ENCODE measurements around the gene HEPACAM2.

The HEPACAM2 gene

DNA sequence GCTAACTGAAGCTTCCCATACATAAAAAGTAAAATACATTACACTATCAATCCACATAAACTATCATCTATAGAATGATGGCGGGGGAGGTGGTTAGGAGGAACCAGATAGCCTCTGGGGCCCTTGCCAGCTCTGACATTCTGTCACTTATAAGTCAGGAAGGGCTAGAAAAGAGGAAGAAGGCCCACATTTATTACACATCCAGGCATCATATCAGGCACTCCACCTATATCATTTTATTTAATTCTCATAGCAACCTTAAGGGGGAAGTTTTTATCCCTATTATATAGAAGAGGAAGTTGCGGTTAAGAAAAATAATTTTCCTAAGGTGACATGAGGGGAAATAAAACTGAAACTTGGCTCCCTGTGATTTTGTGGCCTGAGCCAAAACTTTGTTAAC, 29.9 kb downstream of the HEPACAM2 start:
- no peak overlapping the region for H3K4me2 ChIP-seq (ENCODE audit: low read length)
- no peaks in the 10 kb centered on the region for H3K27me3 ChIP-seq (ENCODE audit: control insufficient read depth, insufficient read depth, low read length)
- H3K9ac ChIP-seq = no peak overlapping the region
- TF ChIP-seq, protein P1, sequence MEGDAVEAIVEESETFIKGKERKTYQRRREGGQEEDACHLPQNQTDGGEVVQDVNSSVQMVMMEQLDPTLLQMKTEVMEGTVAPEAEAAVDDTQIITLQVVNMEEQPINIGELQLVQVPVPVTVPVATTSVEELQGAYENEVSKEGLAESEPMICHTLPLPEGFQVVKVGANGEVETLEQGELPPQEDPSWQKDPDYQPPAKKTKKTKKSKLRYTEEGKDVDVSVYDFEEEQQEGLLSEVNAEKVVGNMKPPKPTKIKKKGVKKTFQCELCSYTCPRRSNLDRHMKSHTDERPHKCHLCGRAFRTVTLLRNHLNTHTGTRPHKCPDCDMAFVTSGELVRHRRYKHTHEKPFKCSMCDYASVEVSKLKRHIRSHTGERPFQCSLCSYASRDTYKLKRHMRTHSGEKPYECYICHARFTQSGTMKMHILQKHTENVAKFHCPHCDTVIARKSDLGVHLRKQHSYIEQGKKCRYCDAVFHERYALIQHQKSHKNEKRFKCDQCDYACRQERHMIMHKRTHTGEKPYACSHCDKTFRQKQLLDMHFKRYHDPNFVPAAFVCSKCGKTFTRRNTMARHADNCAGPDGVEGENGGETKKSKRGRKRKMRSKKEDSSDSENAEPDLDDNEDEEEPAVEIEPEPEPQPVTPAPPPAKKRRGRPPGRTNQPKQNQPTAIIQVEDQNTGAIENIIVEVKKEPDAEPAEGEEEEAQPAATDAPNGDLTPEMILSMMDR (IDR thresholded peaks at IDR 0.05) = no peak
- no peaks in the 10 kb centered on the region for H3K4me1 ChIP-seq
- no peak overlapping the region for H3K27ac ChIP-seq
- no peaks in the 10 kb centered on the region for H3K79me2 ChIP-seq
- no peaks in the 10 kb centered on the region for H3K9me3 ChIP-seq (ENCODE audit: control insufficient read depth, low read length)
- H3K4me3 ChIP-seq (ENCODE audit: low read depth, low read length) = no peak overlapping the region
- H2AFZ ChIP-seq = no peak overlapping the region
- H3K36me3 ChIP-seq (ENCODE audit: control insufficient read depth, insufficient read depth, low read length) = no peaks in the 10 kb centered on the region

DNA sequence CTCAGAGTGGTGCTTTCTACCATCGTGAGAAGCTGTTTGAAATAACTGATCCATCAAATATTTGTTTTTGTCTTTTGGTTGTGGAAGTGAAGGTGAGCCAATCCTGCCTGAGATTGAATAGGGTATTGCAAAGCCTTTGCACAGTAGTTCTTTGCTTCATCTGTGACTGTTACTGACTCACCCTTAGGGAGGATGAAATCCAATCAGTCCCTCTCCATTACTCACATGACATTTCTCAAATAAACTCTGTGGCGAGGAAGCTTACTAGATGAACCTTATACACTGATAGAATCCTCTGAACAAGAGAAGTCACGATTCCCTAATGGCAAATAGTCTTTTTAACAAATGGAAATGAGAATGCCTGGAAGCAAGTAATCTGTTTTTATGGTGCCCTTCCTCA, 31.9 kb downstream of the HEPACAM2 start:
- Histone ChIP-seq H3K4me3 (ENCODE audit: low read depth, low read length) (no peak overlapping the region), H3K27me3 (ENCODE audit: control insufficient read depth, insufficient read depth, low read length) (no peaks in the 10 kb centered on the region), H2AFZ (no peak overlapping the region), H3K27ac (no peak overlapping the region), H3K9ac (no peak overlapping the region), H3K36me3 (ENCODE audit: control insufficient read depth, insufficient read depth, low read length) (no peaks in the 10 kb centered on the region), H3K4me1 (no peaks in the 10 kb centered on the region), H3K9me3 (ENCODE audit: control insufficient read depth, low read length) (no peaks in the 10 kb centered on the region), H3K4me2 (ENCODE audit: low read length) (no peak overlapping the region), H3K79me2 (no peaks in the 10 kb centered on the region)
- TF ChIP-seq, protein P1 (IDR thresholded peaks at IDR 0.05) = no peak

DNA sequence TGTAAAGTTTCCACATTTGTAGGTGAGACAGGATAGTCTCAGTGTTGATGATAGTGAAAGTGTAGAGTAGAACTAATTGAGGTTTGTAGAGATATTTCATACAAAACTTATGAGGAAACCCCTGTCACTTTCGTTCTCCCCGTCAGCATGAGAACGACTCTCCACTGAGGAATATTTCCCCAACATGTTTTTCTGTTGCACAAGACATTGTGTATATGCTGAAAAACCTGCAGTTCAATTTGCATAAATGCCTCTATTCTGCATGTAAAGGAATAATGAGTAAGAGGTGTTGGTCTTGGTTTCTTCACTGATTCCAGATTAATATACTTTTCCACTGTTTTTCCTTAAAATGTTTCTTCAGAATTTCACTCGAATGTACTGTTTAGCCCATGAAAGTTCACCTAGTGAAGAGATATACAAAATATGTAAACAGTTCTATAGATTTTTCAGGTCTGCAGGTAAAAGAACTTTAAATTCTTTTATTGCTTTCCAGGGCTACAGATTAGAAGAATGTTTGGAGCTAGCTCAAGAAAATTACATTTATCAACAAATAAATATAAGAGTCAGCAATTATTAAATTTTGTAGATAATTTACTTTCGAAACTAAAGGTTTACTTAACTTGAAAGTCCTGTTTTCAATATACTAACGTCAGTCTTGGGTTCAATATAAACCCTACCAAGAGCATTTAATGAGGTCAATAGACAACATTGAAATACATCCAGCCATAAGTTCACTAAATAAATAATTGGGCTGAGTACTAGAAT, 37.2 kb downstream of the HEPACAM2 start:
- H3K4me1 ChIP-seq = no peaks in the 10 kb centered on the region
- H3K36me3 ChIP-seq (ENCODE audit: control insufficient read depth, insufficient read depth, low read length) = no peaks in the 10 kb centered on the region
- no peak overlapping the region for H3K9ac ChIP-seq
- H3K4me3 ChIP-seq (ENCODE audit: low read depth, low read length) = no peak overlapping the region
- H3K9me3 ChIP-seq (ENCODE audit: control insufficient read depth, low read length) = no peaks in the 10 kb centered on the region
- H3K4me2 ChIP-seq (ENCODE audit: low read length) = no peak overlapping the region
- H3K27me3 ChIP-seq (ENCODE audit: control insufficient read depth, insufficient read depth, low read length) = no peaks in the 10 kb centered on the region
- no peaks in the 10 kb centered on the region for H3K79me2 ChIP-seq
- H2AFZ ChIP-seq = no peak overlapping the region
- TF ChIP-seq, protein P1 (IDR thresholded peaks at IDR 0.05) = no peak
- H3K27ac ChIP-seq = no peak overlapping the region

DNA sequence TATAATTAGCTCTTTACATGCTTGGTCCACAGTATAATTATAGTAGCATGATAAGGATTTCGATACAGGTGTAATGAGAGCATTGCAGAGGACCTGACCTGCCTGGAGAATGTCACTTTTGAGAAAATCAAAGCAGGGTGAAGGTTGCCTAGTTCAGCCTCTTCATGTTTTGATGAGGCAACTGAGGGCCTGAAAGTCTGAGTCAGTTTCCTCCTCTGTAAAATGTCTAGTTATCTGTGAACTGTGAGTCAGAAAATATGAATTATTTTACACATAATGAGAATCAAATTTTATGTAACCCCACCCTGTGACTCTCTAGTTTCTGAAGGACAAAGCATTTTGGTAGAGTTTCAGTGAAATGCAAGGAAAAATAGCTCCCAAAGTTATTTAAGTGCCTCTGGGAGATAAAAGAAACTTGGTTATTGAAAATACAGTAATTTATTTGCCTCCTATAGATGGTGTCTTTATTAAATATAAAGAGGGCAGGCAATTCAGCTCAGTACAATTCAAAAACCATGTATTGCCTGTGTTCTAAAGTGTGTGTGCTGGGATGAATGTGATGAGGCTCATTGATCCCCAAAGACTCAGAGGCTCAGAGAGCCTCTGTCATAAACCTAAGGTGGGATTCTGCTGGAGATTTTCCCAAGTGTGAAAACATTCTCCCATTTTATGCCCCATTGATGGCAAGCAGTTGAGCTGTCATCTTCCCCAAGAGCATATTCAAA, 40.8 kb downstream of the HEPACAM2 start:
- TF ChIP-seq, protein P1 (IDR thresholded peaks at IDR 0.05) = no peak
- H3K79me2 ChIP-seq = no peaks in the 10 kb centered on the region
- H3K27me3 ChIP-seq (ENCODE audit: control insufficient read depth, insufficient read depth, low read length) = no peaks in the 10 kb centered on the region
- no peaks in the 10 kb centered on the region for H3K36me3 ChIP-seq (ENCODE audit: control insufficient read depth, insufficient read depth, low read length)
- H2AFZ ChIP-seq = no peak overlapping the region
- H3K9me3 ChIP-seq (ENCODE audit: control insufficient read depth, low read length) = no peaks in the 10 kb centered on the region
- no peaks in the 10 kb centered on the region for H3K4me1 ChIP-seq
- H3K9ac ChIP-seq = no peak overlapping the region
- no peak overlapping the region for H3K27ac ChIP-seq
- H3K4me3 ChIP-seq (ENCODE audit: low read depth, low read length) = no peak overlapping the region
- H3K4me2 ChIP-seq (ENCODE audit: low read length) = no peak overlapping the region

All from parathyroid adenoma (tissue), 2 donors.